OCI-M2 (cell line): ENCODE measurements around the gene DPPA2.
"Not testable (repeated sequence)": the region's sequence is repeated elsewhere in the genome, so short reads cannot be mapped to it uniquely, and the experiment has no call there.

Experiments used
- DNase-seq: peaks from one replicate; lab custom pipeline; 2025; ENCODE audit not compliant: unreplicated experiment; lab: John Stamatoyannopoulos, UW

The DPPA2 gene, protein sequence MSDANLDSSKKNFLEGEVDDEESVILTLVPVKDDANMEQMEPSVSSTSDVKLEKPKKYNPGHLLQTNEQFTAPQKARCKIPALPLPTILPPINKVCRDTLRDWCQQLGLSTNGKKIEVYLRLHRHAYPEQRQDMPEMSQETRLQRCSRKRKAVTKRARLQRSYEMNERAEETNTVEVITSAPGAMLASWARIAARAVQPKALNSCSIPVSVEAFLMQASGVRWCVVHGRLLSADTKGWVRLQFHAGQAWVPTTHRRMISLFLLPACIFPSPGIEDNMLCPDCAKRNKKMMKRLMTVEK

DNA sequence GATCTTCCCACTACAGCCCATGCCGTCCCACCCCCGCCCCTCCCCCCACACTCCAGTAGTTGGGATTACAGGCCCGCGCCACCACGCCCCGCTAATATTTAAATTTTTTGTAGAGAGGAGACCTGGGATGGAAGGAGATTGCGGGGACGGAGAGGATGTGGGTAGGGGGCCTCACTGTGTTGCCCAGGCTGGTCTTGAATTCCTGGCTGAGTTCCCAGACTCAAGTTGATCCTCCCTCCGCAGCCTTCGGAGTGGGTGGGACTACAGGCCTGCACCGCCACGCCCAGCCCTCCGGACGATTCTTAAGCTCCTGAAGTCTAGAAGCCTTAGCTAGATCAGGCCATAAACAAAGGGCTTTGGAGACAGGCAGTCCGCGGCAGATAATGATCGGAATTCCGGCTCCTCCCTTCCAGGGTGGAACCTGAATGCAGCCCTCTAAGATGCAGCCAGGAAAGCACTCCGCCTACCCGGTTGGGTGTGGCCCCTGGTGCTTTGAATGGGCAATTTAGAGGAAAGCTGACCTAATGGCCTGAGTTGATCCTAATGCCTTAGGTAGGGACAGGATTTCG is at the start of gene DPPA2:
DPPA2 (minus strand) TSS at position 356 of the 569 bp plus-strand sequence. CDS start 1,975 bp downstream, outside the sequence.
- DNase-seq: no peak

DNA sequence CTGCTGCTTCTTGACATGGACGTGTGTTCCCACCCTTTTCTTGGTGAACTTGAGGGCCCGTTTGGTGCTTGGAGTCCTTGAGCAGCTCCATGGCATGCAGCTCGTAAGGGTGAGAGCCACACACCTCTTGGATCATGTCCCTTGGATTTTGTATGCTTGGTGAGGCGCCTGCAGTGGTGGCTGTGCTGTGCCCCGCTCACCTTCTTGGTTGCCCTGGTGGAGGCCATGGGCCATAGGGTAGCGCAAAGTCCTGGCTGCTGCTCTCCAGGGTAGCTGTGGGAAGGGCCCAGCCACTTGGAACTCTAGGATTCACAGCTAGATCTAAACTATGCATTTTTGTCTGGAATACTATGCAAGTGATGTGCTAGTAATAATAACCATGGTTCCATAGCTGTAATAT is 47.8 kb upstream of the DPPA2 start:
- DNase-seq: no peak

DNA sequence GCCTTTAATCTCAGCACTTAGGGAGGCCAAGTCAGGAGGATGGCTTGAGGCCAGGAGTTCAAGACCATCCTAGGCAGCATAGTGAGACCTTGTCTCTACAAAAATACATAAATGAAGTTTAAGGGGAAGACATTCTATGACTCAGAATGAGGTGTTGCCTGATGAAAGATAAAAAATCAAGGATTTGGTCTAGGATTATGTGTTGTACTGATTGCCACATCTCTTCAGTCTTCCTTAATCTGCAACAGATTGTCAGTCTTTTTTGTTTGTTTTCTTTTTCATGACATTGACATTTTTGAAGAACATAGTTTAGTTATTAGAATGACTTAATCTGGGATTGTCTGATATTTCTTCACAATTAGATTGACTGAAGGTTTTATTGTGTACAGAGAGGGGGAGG is 47.3 kb upstream of the DPPA2 start:
- DNase-seq: no peak

DNA sequence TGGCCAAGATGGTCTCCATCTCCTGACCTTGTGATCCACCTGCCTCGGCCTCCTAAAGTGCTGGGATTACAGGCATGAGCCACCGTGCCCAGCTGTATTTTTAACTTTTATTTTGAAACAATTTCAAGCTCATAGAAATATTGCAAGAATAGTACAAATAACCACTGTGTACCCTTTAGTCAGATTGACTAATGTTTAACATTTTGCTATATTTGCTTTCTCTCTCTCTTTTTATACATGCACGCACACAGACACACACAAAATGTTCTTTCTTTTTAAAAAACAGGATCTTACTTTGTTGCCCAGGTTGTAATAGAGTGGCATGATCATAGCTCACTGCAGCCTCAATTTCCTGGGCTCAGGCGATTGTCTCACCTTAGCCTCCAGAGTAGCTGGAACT is 46.5 kb upstream of the DPPA2 start:
- no peak for DNase-seq

DNA sequence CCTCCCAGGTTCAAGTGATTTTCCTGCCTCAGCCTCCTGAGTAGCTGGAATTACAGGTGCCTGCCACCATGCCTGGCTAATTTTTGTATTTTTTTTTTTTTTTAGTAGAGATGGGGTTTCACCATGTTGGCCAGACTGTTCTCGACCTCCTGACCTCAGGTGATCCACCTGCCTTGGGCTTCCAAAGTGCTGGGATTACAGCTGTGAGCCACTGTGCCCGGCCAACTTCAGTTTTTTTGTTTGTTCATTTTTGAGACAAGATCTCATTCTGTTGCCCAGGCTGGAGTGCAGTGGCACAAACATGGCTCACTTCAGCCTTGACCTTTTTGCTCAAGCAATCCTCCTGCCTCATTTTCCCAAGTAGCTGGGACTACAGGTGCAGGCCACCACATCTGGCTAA is 42.5 kb upstream of the DPPA2 start:
- DNase-seq: not testable (repeated sequence)

DNA sequence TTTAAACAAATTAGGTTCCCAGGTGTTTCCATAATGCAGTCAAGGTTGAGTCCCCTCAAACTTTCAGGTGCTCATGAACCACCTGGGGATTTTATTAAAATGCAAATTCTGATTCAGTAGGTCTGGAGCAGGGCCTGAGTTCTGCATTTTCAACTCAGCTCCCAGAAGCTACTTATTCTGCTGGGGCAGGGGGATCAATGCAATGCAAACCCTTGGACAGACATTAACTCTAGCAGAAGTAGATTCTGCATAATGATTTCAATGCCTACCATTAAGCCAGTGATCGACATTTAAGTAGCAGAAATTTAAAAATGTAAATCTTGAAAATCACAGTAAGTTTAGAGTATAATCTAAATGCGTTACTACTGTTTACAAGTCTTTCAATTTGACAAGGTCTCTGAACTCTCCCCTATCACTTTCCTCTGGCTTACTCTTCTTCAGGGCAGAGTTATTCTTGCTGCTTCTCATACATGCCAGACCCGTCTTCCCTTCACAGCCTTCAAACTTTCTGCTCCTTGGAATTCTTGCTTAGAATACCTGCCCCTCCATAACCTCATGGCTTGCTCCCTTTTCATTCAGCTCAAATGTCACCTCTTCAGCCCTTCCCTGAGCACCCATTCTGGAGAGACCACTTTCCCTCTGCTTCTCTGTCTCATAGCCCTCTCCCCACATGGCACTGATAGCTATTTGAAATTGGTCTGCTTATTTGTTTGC is 40.3 kb upstream of the DPPA2 start:
- DNase-seq: no peak

DNA sequence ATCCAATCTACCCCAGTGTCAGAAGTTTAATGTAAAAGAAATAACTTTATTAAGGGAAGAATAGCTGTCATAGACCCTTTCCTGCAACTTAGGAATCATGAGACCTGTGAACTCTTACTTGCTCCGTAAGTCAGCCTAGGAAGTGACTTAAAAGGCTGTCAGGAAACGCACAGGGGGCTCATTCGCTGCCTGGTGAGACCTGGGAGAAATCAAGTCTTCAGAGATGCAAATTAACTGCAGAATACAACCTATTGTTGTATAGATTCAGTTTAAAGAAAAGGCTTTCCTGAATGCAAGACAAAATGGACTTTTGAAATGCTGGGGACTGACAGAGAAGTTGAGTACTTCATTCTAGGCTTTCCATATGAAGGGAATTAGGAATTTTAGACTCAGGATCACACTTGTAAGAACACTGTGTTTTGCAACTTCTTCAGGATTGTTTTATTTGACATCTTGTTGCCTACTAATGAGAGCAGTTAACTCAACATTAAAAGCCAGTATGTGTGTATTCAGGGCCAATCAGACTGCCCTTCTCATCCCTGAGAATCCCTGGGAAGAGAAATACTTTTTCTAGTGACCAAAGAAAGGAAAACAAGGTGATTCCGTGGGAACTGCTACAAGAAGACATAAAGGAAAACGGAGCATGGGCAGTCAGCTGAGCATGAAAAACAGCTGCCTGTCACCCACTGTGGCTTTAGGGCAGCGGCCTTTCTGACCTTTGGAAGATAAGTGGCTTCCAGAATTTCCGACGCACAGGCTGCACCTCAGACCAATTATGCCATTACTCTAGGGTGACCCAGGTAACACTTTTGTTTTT is 39.5 kb upstream of the DPPA2 start:
- no peak for DNase-seq

DNA sequence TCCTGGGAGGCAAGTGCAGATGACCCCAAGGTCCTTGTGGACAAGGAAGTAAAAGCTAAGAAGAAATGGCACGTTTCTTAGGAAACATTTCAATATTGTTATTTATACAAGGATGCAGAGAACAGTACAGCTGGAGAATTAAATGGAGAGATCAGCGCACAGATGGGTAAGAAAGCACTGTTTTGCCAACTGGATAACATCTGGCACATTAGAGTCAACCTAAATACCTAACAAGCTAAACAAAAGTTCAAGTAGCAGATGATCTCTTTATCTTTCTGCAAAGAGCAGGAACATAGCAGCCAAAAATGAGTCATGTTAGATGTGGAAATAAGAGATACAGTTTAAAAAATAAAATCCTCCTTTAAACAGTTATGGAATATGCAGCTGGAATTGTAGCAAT is 36.7 kb upstream of the DPPA2 start:
- DNase-seq: no peak

DNA sequence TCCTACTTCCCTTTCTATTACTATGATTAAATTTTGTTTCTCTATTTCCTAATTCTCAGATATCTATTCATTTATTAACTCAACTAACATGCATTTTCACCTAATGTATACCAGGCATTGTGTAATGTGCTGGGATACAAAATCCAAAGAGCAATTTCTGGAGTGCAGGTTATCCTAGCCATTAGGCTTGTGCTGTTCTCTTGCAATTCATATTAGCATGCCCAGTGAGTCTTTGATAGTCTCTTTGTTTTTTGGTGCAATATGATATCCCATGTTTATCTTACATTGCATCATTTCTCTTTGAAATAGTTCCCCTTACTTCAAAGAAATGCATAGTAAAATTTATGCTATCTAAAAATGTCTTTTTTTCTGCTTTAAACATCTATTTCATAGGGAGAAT is 34.9 kb upstream of the DPPA2 start:
- no peak for DNase-seq

DNA sequence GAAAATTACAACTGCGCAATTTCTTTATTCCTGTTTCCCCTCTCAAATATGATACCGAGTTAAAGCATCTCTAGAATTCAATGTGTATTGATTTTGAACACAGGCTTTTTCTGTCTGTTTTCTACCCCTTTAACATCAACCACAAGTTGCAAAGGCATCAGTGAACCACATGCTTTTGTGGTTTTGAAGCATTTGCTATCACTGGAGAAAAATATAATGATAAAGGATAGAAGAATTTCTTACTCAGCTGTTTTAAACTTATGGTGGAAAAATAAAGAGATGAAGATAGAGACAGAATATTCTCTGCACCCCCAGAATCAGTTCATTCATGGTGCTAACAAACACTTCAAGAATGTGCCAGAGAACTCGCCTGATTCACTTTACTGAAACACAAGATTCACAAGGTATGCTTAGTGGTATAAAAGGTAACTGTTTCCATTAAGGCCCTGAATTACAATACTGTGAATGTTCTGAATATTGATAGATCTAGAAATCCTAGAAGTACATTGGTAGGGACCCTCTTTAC is 30.5 kb upstream of the DPPA2 start:
- no peak for DNase-seq

DNA sequence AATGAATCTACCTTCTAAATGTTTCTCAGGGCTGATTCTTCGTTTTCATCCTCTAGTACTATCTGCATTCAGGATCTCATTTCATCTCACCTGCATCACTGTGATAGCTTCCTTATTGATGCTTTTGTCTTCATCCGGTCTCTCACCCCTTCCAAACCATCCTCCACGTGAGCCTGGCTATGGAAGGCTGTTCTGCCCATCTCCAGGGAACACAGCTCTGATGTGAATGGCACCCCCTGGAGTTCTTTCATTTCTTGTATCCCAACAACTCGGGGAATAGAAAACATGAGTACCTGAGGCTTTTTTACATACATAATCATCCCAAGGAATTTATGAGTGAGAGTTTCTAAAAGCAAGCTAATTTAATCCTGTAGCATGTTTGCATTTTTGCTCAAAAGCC is 29.8 kb upstream of the DPPA2 start:
- no peak for DNase-seq

DNA sequence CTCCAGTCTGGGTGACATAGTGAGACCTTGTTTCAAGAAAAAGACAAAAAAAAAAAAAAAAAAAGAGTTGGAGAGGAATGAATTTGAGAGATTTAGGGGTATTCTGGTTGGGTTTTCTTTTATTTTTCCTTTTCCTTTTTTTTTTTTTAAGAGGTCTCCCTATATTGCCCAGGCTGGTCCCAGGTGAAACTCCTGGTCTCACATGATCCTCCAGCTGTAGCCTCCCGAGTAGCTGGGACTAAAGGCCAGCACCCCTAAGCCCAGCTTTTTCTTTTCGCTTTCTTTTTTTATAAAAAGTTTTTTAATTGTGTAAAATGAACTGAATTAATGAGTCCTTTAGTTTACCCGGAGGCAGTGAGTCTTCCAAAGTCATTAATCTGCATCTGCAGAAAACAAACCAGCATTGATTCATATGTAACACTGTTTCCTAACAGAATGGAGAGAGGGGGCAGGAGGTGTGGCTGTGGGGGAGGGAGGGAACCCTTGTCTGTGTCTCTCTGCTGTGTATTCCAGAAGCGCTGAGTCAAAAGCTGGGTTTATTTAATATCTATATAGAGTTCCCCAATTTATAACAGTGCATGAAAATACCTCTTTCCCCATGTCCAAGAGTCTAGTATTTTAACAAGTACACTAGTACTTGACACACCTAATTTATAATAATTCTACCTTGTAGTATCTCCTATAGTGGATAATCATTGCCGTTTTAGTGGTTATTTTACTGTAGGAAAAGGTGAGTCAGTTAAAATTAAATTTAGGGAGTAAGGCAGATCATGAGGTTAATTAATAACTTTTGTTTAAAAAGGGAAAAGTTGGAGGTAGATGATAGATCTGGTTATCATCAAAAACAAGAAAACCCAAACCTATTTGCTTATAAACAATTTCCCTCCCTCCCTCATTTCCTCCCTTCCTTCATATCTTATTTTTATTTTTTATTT is 23.7 kb upstream of the DPPA2 start:
- no peak for DNase-seq

DNA sequence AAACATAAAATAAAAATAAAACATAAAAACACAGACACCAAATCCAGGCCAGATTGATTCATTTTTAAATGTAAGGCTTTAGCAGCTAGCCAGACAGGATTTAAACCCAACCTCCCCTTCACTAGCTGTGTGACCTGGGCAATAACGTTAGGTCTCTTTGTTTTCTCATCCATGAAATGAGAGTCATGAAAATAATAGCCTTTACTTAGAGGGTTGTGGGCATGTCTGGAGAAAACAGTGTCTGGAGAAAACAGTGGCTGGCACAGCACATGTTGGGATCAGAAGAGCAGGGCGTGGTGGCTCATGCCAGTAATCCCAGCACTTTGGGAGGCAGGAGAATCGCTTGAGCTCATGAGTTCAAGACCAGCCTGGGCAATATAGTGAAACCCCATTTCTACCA is 22.9 kb upstream of the DPPA2 start:
- DNase-seq: no peak

DNA sequence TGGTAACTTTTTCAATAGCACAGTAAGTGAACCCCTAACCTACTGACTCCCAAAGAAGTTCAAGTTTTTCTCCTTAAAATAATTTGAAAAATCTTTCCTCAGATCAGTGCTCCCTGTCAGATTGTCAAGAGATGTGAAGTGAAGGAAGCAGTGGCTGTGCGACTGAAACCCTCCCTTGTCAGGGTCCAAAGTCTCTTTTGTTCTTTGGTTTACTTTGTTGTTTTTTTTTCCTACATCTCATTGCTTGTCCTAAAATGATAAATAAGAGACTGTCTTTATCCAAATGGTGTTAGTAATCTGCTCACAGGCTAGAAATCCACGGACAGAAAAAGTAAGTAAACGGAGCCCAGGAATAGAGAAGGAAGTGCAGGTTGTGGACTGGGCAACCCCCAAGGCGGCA is 22.0 kb upstream of the DPPA2 start:
- DNase-seq: no peak

DNA sequence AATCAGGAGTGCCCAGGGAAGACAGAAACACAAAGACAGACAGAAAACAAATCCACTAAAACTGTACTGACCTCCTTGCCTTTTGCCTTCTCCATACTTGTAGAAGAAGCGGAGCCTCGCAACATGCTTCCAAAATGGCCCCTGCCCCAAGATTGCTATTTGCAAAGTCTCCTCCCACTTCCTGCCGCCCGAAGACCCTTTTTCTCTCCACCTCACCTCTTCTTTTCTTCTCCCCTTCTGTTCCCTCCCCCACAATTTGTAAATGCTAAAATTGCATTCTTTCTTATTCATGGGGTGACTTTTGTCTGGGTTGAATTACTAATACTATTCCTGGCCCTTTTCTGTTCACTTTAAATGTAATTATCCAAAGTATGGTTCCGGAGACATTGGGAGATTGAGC is 21.1 kb upstream of the DPPA2 start, which contains the start of gene DPPA4:
DPPA4 (minus strand) TSS at position 154 of the 400 bp plus-strand sequence; CDS start at position 125, 29 bp downstream.
- DNase-seq: no peak

DNA sequence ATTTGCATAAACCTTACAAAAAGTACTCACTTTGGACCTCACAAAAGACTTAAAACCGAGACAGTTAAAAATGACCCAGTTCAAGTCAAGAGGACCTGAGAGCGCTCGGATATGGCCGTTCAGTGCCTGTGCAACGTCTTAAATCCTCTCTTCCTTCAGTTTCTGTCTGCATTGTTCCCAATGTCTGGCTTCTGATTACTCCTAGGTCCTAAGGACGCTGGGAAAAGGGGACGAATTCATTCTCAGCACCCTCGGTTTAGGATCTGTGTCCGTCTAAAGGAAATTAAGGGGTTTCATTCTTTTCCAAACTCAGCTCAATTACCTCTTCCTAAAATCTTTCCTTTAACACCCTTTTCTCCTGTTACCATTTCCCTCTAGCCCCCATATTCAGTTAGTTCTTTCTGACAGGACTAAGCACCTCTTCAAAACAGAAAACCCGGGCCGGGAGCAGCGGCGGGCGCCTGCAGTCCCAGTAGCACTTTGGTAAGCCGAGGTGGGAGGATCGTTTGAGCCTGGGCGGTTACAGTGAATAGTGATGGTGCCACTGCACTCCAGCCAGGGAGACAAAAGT is 20.1 kb upstream of the DPPA2 start:
- DNase-seq: no peak

DNA sequence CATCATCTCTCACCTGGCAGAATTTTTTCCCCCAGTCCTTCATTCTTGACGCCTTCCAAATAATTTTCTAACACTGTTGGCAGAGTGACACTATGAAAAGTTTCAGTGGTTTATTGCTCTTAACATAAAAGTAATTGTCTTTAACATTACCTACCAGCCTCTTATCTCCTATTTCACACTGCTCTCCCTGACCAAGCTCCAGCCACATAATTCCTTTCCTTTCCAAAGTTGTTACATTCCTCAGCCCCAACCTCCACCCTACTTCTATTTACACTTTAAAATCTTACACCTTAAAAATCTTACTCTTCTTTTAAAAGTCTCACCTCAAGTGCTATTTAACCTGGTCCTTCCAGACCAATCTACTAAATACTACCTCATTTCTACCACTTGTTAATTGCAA is 18.3 kb upstream of the DPPA2 start:
- no peak for DNase-seq

DNA sequence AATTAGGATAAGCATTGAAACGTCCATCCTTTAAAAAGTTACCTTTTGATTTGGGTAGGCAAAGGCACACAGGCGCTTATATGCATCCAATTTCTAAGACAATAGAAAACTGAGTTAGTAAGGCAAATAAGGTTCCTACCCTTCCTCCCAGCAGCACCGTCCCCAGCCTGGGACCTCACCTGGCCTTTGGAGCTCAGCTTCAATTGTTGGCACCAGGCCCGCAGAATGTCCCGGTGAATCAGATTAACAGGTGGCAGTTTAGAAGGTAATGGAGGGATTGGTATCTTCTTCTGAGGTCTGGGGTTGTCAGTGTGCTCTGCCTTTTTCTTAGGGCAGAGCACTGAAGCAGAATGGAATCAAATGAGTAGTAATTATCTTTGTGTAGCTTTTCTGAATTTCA is 15.4 kb upstream of the DPPA2 start:
- no peak for DNase-seq

DNA sequence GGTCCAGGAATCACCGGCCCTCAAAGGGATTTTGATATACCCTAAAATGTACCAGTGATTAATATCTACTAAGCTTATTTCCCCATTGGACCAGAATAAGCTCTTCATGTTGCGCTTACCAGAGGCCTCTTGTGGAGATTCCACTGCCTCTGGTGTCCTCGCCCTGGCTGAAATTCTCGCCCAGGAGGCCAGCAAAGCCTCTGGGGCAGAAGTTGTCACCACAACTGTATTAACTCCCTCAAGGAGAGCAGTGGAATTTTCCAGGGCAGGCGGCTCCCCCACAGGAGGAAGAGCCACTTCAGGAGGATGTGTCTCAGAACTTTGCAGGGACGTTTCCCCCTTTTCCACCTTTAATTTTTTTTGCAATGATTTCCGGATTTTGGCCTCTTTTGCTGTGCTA is 14.1 kb upstream of the DPPA2 start:
- DNase-seq: no peak

DNA sequence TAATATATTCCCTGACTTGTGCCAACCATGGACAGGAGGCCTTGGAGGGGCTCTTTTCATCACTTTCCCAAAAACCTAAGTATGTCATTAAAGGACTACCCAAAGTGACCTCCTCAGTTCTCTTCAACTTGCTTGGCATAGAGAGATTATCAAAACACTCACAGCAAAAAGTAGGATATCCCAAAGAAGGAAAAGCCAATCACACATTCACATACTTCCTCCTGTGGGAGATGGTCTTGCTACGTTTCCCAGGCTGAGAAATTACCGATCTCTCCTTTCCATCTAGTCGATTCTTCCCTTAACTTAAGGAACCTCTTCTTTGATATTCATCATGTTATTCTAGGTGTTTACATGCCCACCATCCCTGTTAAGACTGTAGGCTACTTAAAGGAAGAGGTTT is 11.9 kb upstream of the DPPA2 start:
- DNase-seq: no peak
